Ishikawa (cell line): ENCODE results near the gene LEMD3.

Source experiments
- CEBPB ChIP-seq: IDR thresholded peaks from 2 replicates; pipeline ENCODE4 v1.6.1; 2012
- CREB1 ChIP-seq: IDR thresholded peaks from 2 replicates; pipeline ENCODE4 v1.6.1; 2012; ENCODE audit warnings: low read depth
- EGR1 ChIP-seq: IDR thresholded peaks from 2 replicates; pipeline ENCODE4 v1.6.1; 2012
- EP300 ChIP-seq: IDR thresholded peaks from 2 replicates; pipeline ENCODE4 v1.6.1; 2012; ENCODE audit warnings: borderline replicate concordance
- FOXM1 ChIP-seq: IDR thresholded peaks from 2 replicates; pipeline ENCODE4 v1.6.1; 2012; ENCODE audit warnings: low read depth, borderline replicate concordance
- NFIC ChIP-seq: IDR thresholded peaks from 2 replicates; pipeline ENCODE4 v1.6.1; 2012
- RAD21 ChIP-seq: IDR thresholded peaks from 2 replicates; pipeline ENCODE4 v1.6.1; 2012; ENCODE audit warnings: low read depth
- TAF1 ChIP-seq: IDR thresholded peaks from 2 replicates; pipeline ENCODE4 v1.6.1; 2012; ENCODE audit warnings: low read depth, mild to moderate bottlenecking
- TCF12 ChIP-seq: IDR thresholded peaks from 2 replicates; pipeline ENCODE4 v1.6.1; 2012; ENCODE audit warnings: low read depth
- TEAD4 ChIP-seq: IDR thresholded peaks from 2 replicates; pipeline ENCODE4 v1.6.1; 2012
- YY1 ChIP-seq: IDR thresholded peaks from 2 replicates; pipeline ENCODE4 v1.6.1; 2012; ENCODE audit warnings: low read depth
- ZBTB7A ChIP-seq: IDR thresholded peaks from 2 replicates; pipeline ENCODE4 v1.6.1; 2012; ENCODE audit warnings: low read depth
- TF ChIP-seq, protein P1 (sequence below): IDR thresholded peaks from 2 replicates; pipeline ENCODE4 v1.6.1; 2012; ENCODE audit warnings: low read depth, mild to moderate bottlenecking
- TF ChIP-seq, protein P2 (sequence below): IDR thresholded peaks from 2 replicates; pipeline ENCODE4 v1.6.1; 2012
- TF ChIP-seq, protein P3 (sequence below): IDR thresholded peaks from 2 replicates; pipeline ENCODE4 v1.6.1; 2012

Gene LEMD3

DNA sequence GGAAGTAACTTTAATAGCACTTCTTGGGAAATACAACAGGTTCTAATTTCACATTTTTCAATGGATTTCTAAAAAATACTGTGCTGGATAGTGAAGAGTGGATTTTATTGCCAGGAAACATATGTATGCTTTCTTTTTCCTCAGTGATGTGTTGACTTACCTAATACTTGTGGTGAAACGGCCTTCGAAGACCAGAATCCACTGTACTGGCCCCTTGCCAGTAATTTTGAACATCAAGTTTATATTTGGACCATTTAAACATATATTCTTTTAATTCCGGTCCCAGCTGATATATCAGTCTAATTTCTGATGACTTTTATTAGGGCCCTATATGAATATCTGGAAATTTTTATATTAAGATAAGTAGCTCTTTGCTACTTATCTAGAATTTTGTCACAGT lies 110.9 kb downstream of the LEMD3 start:
- TF ChIP-seq CREB1, result no peak
- TF ChIP-seq, protein P1, sequence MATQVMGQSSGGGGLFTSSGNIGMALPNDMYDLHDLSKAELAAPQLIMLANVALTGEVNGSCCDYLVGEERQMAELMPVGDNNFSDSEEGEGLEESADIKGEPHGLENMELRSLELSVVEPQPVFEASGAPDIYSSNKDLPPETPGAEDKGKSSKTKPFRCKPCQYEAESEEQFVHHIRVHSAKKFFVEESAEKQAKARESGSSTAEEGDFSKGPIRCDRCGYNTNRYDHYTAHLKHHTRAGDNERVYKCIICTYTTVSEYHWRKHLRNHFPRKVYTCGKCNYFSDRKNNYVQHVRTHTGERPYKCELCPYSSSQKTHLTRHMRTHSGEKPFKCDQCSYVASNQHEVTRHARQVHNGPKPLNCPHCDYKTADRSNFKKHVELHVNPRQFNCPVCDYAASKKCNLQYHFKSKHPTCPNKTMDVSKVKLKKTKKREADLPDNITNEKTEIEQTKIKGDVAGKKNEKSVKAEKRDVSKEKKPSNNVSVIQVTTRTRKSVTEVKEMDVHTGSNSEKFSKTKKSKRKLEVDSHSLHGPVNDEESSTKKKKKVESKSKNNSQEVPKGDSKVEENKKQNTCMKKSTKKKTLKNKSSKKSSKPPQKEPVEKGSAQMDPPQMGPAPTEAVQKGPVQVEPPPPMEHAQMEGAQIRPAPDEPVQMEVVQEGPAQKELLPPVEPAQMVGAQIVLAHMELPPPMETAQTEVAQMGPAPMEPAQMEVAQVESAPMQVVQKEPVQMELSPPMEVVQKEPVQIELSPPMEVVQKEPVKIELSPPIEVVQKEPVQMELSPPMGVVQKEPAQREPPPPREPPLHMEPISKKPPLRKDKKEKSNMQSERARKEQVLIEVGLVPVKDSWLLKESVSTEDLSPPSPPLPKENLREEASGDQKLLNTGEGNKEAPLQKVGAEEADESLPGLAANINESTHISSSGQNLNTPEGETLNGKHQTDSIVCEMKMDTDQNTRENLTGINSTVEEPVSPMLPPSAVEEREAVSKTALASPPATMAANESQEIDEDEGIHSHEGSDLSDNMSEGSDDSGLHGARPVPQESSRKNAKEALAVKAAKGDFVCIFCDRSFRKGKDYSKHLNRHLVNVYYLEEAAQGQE, result no peak
- TF ChIP-seq ZBTB7A, result no peak
- TF ChIP-seq YY1, result no peak
- no peak for TF ChIP-seq NFIC
- TF ChIP-seq EGR1, result no peak
- no peak for TF ChIP-seq TEAD4
- no peak for TF ChIP-seq FOXM1
- TF ChIP-seq EP300, result no peak
- TF ChIP-seq TCF12, result no peak
- TF ChIP-seq, protein P2, sequence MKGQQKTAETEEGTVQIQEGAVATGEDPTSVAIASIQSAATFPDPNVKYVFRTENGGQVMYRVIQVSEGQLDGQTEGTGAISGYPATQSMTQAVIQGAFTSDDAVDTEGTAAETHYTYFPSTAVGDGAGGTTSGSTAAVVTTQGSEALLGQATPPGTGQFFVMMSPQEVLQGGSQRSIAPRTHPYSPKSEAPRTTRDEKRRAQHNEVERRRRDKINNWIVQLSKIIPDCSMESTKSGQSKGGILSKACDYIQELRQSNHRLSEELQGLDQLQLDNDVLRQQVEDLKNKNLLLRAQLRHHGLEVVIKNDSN, result no peak
- no peak for TF ChIP-seq CEBPB
- TF ChIP-seq TAF1, result no peak
- no peak for TF ChIP-seq RAD21
- TF ChIP-seq, protein P3, sequence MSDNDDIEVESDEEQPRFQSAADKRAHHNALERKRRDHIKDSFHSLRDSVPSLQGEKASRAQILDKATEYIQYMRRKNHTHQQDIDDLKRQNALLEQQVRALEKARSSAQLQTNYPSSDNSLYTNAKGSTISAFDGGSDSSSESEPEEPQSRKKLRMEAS, result no peak

DNA sequence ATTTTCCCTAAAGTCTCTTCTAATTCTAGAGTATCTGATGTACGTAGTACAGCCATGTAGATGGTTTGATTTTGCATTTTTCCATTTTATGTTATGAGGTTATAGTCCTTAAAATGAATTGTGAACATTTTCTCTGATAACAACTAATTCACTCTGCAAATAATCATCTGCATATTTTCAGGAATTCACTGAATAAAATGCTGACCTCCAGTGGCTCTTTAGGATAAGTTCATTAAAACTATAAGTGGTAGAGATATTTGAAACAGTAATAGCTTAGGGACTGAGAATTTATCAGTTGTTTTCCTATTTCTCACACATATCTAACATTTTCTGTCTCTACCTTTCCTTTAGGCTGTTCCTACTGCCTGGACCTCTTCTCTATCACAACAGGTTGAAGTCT lies 113.5 kb downstream of the LEMD3 start:
- TF ChIP-seq RAD21 (peak; percentile 35; the same call in 1 of the 2 replicates), ZBTB7A (no peak), YY1 (no peak), FOXM1 (no peak), CEBPB (no peak)
- TF ChIP-seq, protein P3, result no peak

DNA sequence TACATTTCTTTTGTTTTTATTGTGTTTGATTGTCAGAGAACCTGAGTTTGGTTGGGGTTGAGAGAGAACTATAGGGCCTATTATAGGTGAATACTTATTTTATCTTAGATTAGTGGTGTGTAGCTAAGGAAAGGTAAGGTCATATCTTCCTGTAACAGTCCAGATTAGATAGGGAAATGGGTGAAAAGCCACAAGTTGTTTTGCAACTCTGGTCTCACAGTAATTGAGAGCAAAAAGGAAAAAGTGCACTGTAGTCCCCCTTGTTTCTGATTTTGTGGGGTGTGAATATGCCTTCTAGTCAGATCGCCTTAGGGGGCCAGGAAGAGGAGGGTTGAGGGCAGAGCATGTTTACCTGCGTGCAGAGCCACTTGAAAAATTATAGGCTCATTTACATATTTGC lies 118.0 kb downstream of the LEMD3 start:
- no peak for TF ChIP-seq TCF12
- no peak for TF ChIP-seq CREB1
- no peak for TF ChIP-seq FOXM1
- TF ChIP-seq, protein P3, result no peak
- TF ChIP-seq, protein P1, result no peak

DNA sequence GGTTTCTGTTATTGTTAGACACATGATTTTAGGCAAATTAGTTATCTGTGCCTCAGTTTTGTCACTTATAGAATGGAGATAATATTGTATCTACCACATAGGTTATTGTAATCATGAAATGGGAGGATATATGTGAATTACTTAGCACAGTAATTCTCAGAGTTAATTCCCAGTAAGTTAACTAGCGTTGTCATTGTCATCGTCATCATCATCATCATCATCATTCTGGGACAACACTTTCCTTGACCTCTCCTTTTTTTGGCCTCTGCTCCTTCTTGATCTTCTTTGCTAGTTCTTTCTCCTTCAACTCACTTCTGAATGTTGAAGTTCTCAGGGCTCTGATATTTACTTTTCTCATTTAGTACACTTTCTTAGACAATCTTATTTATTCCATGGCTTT lies 122.9 kb downstream of the LEMD3 start:
- no peak for TF ChIP-seq TEAD4
- no peak for TF ChIP-seq TAF1
- TF ChIP-seq, protein P3, result no peak
- TF ChIP-seq EP300, result no peak
- TF ChIP-seq ZBTB7A, result no peak
- TF ChIP-seq NFIC, result no peak
- TF ChIP-seq TCF12, result no peak
- TF ChIP-seq YY1, result no peak
- no peak for TF ChIP-seq CREB1
- TF ChIP-seq CEBPB, result no peak
- TF ChIP-seq EGR1, result no peak
- TF ChIP-seq, protein P2, result no peak
- no peak for TF ChIP-seq FOXM1
- TF ChIP-seq, protein P1, result no peak
- no peak for TF ChIP-seq RAD21

DNA sequence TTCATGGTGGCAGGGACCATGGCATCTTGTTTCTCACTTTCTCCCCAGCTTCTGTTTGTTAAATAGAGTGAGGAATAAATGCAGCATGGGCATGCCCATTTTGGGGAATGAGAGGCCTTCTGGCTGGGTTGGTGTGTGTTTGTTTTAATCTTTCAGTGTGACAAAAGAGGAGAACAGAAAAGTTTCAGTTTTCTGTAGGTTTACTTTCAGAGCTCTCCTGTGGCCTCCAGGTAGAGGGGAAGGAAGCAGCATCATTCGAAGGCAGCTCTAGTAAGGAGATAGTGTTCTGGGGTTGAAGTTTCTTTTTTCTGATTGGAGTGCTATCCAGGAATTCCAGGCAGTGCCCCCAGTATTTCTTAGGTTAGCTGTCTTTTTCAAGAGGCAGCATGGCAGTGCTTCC lies 124.4 kb downstream of the LEMD3 start:
- TF ChIP-seq CREB1 (no peak), TAF1 (no peak), TEAD4 (no peak), FOXM1 (no peak), NFIC (no peak), EP300 (no peak), ZBTB7A (no peak), RAD21 (no peak), TCF12 (no peak), CEBPB (no peak), YY1 (no peak), EGR1 (no peak)
- TF ChIP-seq, protein P1, result no peak
- TF ChIP-seq, protein P2, result no peak
- TF ChIP-seq, protein P3, result no peak
